HPDE6-E6E7 (cell line): ENCODE results near the gene CABCOCO1.

ENCODE experiments used
- DNase-seq: peaks from one replicate; pipeline ENCODE4 v3.0.0; 2011; ENCODE audit warnings: missing footprints; ENCODE audit errors: extremely low spot score

Gene CABCOCO1

DNA sequence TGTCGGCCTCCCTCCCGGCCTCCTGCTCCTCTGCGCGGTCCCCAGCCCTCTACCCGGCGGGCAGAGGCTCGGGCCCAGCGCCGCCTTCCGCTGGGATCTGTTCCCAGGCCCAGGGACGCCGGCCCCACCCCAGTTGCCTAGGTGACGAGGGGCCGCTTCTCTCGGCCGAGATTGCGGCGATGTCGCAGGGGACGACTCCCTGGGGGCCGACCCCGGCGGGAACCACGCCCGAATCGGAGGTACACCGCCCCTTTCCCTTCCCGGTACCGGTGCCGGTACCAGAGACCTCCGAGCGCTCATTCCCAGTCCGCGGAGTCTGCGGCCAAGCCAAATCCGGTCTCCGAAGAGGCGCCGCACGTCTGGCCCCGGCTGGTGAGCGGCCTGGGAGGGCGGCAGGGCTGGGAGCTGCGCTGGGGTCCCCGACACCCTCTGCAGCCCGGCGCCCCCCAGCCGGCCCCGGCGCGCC lies at the start of gene CABCOCO1:
Gene CABCOCO1, plus strand, starts transcription at position 136 of the 466 bp plus-strand sequence. Its CDS starts 44 bp downstream, at position 180.
- DNase-seq, result peak; percentile 38

DNA sequence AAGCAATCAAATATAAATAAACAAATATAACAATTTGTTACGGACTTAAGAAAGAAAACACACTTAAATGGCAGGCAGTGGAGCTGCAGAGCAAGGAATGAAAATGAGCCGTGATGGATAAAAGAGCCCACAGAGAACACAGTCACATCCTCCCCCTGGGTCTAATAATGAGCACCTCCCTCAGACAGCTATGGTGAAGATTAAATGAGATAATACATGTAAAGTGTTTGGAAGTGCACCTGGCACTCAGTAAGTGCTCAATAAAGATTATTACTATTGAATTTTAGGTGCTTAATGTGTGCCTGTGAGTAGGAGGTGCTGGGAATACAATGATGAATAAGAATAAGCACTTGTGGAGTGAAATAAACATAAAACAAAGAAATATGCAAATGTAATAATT lies 49.1 kb upstream of the CABCOCO1 start:
- no peak for DNase-seq

DNA sequence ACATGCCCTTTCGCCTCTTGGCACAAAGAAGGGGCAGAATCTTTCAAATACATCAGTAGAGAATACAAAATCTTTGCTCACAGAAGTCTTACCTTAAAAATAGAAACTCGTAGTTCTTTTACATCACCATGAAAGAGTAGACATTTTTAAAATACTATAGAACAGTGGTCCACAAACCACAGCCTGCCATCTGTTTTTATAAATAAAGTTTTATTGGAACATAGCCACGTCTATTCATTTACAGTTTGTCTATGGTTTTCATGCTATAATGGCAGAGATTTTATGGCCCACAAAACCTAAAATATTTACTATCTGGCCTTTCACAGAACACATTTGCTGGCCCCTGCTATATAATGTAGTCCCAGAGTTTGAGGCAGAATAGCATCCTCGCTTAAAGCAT lies 46.1 kb upstream of the CABCOCO1 start:
- no peak for DNase-seq

GRCh38 chr10:61617180-61617579 lies 45.5 kb upstream of the CABCOCO1 start:
- no peak for DNase-seq

GRCh38 chr10:61617586-61617985 lies 45.1 kb upstream of the CABCOCO1 start:
- DNase-seq, result no peak

GRCh38 chr10:61618388-61618961 lies 44.3 kb upstream of the CABCOCO1 start:
- DNase-seq, result no peak

DNA sequence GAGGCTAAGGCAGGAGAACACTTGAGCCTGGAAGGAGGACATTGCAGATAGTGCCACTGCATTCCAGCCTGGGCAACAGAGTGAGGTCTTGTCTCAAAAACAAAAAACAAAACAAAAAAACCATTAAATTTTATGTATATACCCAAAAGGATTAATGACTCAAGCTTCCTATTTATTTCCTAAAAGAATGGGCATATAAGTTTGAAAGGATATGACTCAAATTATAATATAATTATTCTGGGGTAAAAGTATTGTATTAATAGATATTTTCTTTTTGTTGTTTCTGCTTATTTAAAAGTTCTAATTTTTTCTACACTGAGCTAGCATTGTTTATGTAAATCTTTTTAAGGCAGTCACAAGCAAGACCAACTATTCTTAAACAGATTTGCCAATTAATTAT lies 42.2 kb upstream of the CABCOCO1 start:
- DNase-seq, result no peak

DNA sequence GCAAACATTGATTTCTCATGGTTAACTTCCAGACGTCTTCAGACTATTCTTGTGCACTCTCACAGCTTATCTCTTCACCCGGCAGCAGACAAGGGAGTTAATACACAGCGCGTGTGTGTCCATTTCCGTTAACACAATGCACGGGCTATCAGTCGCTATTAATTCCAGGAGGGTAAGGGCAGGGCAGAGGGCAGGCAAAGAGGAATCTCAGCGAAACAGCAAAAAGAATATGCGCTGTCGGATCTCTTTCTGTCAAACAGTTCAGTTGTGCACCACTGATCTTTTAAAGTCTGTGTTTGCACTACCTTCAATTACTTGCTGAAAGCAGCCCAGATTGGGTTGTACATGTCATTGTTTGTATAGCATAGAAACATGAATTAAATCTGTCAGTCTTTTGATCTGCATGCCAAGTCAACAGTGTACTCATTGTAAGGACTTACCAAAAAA lies 41.1 kb upstream of the CABCOCO1 start:
- DNase-seq, result no peak

- DNase-seq, result no peak
These were observed 39.6 kb upstream of the CABCOCO1 start for GRCh38 chr10:61623161-61623560.

GRCh38 chr10:61626209-61626608 lies 36.5 kb upstream of the CABCOCO1 start:
- no peak for DNase-seq

DNA sequence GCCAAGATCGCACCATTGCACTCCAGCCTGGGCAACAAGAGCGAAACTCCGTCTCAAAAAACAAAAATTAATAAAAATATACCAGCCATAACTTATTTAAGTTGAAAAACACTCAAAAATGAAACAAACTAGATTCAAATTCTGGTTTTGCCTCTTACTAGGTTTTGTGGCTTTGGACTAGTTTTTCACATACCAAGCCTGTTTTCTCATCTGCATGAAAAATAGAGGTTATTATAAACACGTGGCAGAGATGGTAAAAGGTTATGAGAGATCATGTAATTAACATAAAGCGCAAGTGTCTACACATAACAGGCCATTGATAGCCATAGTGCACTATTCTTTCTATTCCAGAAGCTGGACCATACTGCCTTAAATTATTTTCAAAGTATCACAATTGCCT lies 35.5 kb upstream of the CABCOCO1 start:
- DNase-seq, result no peak

GRCh38 chr10:61628151-61628874 lies 34.4 kb upstream of the CABCOCO1 start:
- no peak for DNase-seq

DNA sequence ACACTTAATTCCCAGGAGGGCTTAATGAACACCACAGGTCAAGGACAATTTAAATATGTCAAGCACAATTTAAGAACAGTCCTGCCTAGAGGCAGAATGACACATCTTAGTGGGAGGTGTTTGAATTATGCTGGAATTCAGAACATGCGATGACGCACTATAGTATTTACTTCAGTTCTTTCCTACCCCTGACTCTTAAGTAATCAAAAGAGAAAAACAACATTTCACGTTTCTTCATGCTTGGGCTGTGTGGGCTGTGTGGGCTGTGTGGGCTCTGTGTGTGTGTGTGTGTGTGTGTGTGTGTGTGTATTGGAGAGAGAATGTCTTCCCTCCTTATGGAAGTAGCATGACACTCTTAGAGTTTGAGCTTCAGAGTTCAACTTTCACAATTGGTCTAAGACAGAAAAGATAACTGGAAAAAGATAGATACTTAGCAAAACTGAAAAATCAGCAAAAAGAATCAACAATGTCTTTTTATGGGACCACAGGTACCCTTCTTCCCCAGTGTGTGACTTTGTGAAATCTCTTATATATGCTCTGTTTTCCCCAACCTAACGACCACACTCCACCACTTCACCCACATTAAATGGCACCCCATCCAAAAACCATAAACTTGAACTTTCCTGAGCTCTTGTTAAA lies 33.7 kb upstream of the CABCOCO1 start:
- DNase-seq, result peak; percentile 57

GRCh38 chr10:61629576-61629975 lies 33.2 kb upstream of the CABCOCO1 start:
- DNase-seq, result no peak

- DNase-seq, result peak; percentile 26
These were observed 30.6 kb upstream of the CABCOCO1 start for GRCh38 chr10:61632057-61632670.

DNA sequence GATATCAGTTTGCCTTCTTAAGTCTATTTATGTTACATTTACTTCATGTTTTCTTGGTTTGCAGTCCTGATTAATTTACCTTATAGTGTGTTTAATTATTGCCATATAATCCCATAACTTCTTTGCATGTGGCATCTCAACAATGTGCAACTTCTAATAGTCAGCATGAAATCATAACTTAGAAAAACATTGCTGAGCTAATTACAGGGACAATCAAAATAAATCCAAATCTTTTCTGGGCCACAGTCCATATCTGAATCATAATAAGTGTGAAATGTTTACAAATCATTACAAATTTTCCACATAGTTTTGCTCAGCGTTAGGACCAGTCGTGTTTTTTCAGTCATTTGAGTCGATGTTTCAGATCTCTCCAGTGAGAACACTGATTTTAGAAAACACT lies 29.1 kb upstream of the CABCOCO1 start:
- no peak for DNase-seq

DNA sequence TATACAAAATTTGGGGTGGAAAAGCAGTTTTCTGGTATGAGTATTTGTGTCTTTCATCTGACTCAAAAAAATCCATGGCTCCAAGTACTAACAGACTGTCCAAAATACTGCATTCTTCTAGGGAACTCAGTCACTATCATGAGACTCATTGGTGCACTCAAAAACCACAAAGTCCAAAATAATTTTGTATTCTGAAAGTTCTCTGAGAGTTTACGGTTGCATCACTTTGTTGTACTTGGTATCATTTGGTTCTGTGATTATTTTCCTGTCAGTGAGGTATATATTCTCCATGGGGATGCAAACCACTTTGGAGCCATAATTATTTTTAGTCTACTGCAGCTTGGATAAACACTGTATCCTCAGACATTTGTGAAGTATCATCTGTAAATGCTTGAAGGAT lies 28.0 kb upstream of the CABCOCO1 start:
- DNase-seq, result no peak

GRCh38 chr10:61635471-61635870 lies 27.3 kb upstream of the CABCOCO1 start:
- DNase-seq, result no peak

DNA sequence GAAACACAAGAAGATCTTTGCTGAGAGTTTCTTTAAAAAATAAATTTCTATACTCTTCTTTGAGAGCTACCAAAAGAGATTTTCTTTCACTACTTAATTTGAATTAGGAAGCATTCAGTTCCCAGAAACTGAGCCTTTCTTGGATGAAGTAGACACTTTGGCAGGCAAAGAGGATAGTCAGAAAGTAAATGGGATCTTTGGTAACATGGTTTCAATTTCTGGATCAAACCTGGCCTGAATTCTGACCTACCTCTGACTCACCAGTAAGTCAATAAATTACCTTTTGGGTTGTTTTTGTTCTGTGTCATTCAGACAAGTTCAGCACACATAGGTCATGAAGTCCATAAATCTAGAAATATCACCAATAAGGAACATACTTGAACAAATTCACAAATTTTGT lies 26.8 kb upstream of the CABCOCO1 start:
- DNase-seq, result peak; percentile 22

GRCh38 chr10:61639952-61640351 lies 22.8 kb upstream of the CABCOCO1 start:
- DNase-seq, result no peak

DNA sequence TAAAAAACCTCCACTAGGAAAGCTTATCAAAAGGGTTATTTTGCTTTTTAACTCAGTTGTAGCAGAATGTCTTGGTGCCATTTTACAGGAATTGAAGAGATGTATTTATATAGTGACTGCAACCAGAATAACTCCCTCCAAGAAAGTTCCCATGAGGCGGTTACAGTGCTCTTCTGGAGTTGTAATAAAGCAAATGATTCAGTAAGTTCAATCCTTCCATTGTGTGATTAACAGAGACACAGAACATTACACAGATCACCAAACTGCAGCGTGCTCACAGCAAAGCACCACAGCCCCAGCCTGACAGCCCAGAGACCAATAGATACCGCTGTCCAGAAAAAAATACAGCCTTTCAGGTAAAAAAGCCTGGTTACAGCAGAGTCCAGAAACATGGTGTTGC lies 21.9 kb upstream of the CABCOCO1 start:
- DNase-seq, result no peak

GRCh38 chr10:61642150-61642571 lies 20.6 kb upstream of the CABCOCO1 start:
- DNase-seq, result no peak
